K562 (cell line): ENCODE results near the gene ANO7. TPM values are rescaled to one million over a fixed set of nuclear protein-coding genes. Genes with fewer than 3 reads are reported as not detected.

Experiments used
- BRD9 ChIP-seq: fragments of 450-650 bp; IDR thresholded peaks from 2 replicates; pipeline ENCODE4 v1.6.1; 2018; ENCODE audit warnings: low read depth; ENCODE audit not compliant: partially characterized antibody
- CCNT2 ChIP-seq: IDR thresholded peaks from 2 replicates; pipeline ENCODE4 v1.6.1; 2011; ENCODE audit warnings: borderline replicate concordance, low read depth, mild to moderate bottlenecking, moderate library complexity, mixed read lengths, low read length; ENCODE audit not compliant: insufficient read length; ENCODE audit errors: extremely low read depth
- CREB3L1 ChIP-seq: fragments of 450-650 bp; IDR thresholded peaks from 2 replicates; pipeline ENCODE4 v1.6.1; 2014; ENCODE audit warnings: low read depth, mild to moderate bottlenecking, moderate library complexity, borderline replicate concordance
- ELK3 ChIP-seq: fragments of 450-650 bp; formaldehyde crosslinking; IDR thresholded peaks from 2 replicates; pipeline ENCODE4 v1.4.0; 2020; ENCODE audit warnings: mild to moderate bottlenecking
- HCFC1 ChIP-seq: IDR thresholded peaks from 2 replicates; pipeline ENCODE4 v1.6.1; 2012; ENCODE audit warnings: low read depth, low read length, improper control_type of control experiment
- HMGXB4 ChIP-seq: sonication (generic); formaldehyde crosslinking; IDR thresholded peaks from 2 replicates; pipeline ENCODE4 v1.8.1; 2023; ENCODE audit warnings: mild to moderate bottlenecking, missing genetic modification reagents
- KDM1A ChIP-seq, 2 experiments: fragments of 450-650 bp; IDR thresholded peaks; 2 replicates each; pipeline ENCODE4 v1.6.1; 2016; ENCODE audit warnings: mild to moderate bottlenecking in 2 of 2
- LARP7 ChIP-seq: fragments of 450-650 bp; IDR thresholded peaks from 2 replicates; pipeline ENCODE4 v1.6.1; 2016
- NR0B1 ChIP-seq: fragments of 450-650 bp; IDR thresholded peaks from one replicate; pipeline ENCODE4 v1.6.1; 2018; ENCODE audit warnings: mild to moderate bottlenecking, moderate library complexity; ENCODE audit not compliant: partially characterized antibody
- NR1H2 ChIP-seq: sonication (generic); formaldehyde crosslinking; IDR thresholded peaks from 2 replicates; pipeline ENCODE4 v1.4.0; 2020; ENCODE audit warnings: mild to moderate bottlenecking, missing genetic modification reagents
- PHB2 ChIP-seq: fragments of 450-650 bp; IDR thresholded peaks from 2 replicates; pipeline ENCODE4 v1.6.1; 2017; ENCODE audit warnings: low read depth
- RAD51 ChIP-seq: fragments of 450-650 bp; IDR thresholded peaks from 2 replicates; pipeline ENCODE4 v1.7.1; 2016; ENCODE audit warnings: low read depth, mild to moderate bottlenecking, borderline replicate concordance
- SIRT6 ChIP-seq: IDR thresholded peaks from one replicate; pipeline ENCODE4 v1.6.1; 2012; ENCODE audit warnings: low read depth, mild to moderate bottlenecking, control low read depth, inconsistent platforms, low read length, moderate library complexity
- SMAD3 ChIP-seq: fragments of 450-650 bp; formaldehyde crosslinking; conservative IDR thresholded peaks from 2 replicates; pipeline ENCODE4 v1.4.0; 2020; ENCODE audit warnings: mild to moderate bottlenecking
- ZBTB17 ChIP-seq: fragments of 450-650 bp; formaldehyde crosslinking; IDR thresholded peaks from 2 replicates; pipeline ENCODE4 v1.4.0; 2020; ENCODE audit warnings: mild to moderate bottlenecking
- ZBTB34 ChIP-seq: fragments of 250-450 bp; sonication (Bioruptor Pico); IDR thresholded peaks from 2 replicates; pipeline ENCODE4 v1.8.0; 2021; ENCODE audit warnings: mild to moderate bottlenecking, moderate library complexity
- ZNF239 ChIP-seq: fragments of 250-450 bp; sonication (Bioruptor Pico); IDR thresholded peaks from 2 replicates; pipeline ENCODE4 v1.4.0; 2020; ENCODE audit warnings: mild to moderate bottlenecking
- ZNF263 ChIP-seq: sonication (generic); formaldehyde crosslinking; IDR thresholded peaks from 2 replicates; pipeline ENCODE4 v1.8.0; 2022; ENCODE audit warnings: mild to moderate bottlenecking, missing genetic modification reagents, borderline replicate concordance
- ZNF398 ChIP-seq: fragments of 250-450 bp; sonication (Bioruptor Pico); IDR thresholded peaks from 2 replicates; pipeline ENCODE4 v1.8.0; 2021; ENCODE audit warnings: moderate library complexity, mild to moderate bottlenecking, inconsistent platforms
- ZSCAN29 ChIP-seq: fragments of 450-650 bp; IDR thresholded peaks from 2 replicates; pipeline ENCODE4 v1.6.1; 2017
- polyA plus RNA-seq, 8 experiments: library from polyadenylated mRNA; depleted of rRNA in 4 of 8; stranded (reverse) in 5 of 8; unstranded in 3 of 8; fragments of >200 nt; fragmentation: Nextera tagmentation in 2 of 8; fragmentation: Illumina TruSeq in 1 of 8; extraction: Ambion mirVana in 2 of 8; extraction: Trizol in 1 of 8; gene quantifications; 2 replicates each; pipeline versions ENCODE4 v1.2.1 to v1.2.3, GENCODE V29; 2011 to 2014; ENCODE audit warnings: inconsistent platforms in 1 of 8, missing spikeins in 1 of 8
- total RNA-seq, 7 experiments: library from RNA; depleted of rRNA in 6 of 7; stranded (reverse); fragments of >200 nt in 6 of 7; fragmentation: Illumina TruSeq in 2 of 7; extraction: Trizol in 2 of 7; gene quantifications; 2 replicates each; pipeline versions ENCODE4 v1.2.1 to v1.2.3, GENCODE V29; 2011 to 2021; ENCODE audit warnings: low replicate concordance in 1 of 7

ANO7 gene
- total and polyA plus RNA-seq, 9 of the 15 experiments (the other 6 are each of a cell fraction or from before 2014, with no cell fraction given), result 0.28 to 5.1 (median 1.1) TPM

GRCh38 chr2:241149925-241150659 lies 38.4 kb upstream of the ANO7 start, which contains the start of gene PPP1R7 (continued):
- TF ChIP-seq CREB3L1 (peak; percentile 82), CCNT2 (peak; percentile 43), NR0B1 (no peak), NR1H2 (CRISPR knock-in tag) (no peak), HCFC1 (peak; percentile 95), ZNF398 (no peak), LARP7 (no peak), KDM1A (IDR thresholded peaks at IDR 0.05) (peak; percentile 80 to 96), PHB2 (no peak), SIRT6 (no peak), BRD9 (no peak), ZNF263 (CRISPR knock-in tag) (no peak), ZSCAN29 (no peak), ELK3 (no peak), HMGXB4 (no peak), RAD51 (no peak), SMAD3 (no peak), ZNF239 (CRISPR knock-in tag) (no peak), ZBTB34 (CRISPR knock-in tag) (no peak), ZBTB17 (CRISPR knock-in tag) (no peak)
